NCI-H524 treated with DMSO at 0.1 percent for 48 hours (cell line): Measurements from ENCODE around the gene TADA1.
"Not testable (repeated sequence)": the region's sequence is repeated elsewhere in the genome, so short reads cannot be mapped to it uniquely, and the experiment has no call there.

Source experiments
- DNase-seq: peaks from one replicate; lab custom pipeline; 2025; lab: John Stamatoyannopoulos, UW

The TADA1 gene

DNA sequence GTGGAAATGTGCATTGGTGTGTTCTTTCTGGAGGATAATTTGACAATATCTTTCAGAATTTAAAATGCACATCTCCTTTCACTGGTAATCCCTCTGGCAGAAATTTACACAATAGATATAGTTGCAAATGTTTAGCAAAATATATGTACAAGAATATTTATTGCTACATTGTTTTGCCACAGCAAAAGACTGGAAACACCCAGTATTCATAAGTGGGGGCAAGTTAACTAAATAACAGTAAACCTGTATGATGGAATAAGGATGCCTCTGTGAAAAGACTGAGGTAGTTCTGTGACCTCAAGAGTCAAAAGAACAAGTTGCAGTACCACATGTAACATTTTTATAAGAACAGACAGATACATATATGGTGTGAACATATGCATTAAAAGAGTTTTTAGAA lies 13.7 kb upstream of the TADA1 start:
- no peak for DNase-seq

DNA sequence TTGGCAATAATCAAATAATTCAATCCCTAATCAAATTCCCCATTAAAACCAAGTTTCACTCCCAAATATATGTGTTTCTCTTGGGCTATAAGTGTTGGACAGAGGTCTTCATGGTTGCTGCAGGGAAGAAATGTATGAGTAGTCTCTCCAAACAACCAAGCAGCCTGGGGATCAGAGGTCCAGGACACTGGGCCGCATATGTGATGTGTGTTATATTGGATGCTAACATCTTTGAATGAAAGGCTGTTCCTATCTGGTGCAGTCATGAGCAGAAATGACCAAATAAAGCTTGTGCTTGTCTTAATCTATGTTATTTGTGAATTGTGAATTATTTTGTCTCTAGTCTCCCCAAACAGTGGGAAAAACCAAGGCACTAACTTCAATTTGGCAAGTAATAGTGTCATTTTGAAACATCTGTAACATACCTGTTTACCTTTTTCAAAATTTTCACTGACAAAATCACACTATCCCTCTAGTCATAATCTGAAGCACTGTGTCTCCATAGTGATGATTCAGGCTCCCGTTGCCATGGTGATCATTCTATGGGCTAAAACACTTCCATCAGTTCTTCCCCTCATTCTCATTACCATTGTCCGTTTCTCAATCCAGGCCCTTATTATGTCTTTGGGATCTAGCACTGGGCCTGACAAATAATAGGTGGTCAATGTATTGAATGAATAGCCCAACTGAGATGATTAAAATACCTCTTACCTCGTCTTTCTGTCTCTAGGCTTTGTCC lies 12.5 kb upstream of the TADA1 start:
- DNase-seq: no peak

DNA sequence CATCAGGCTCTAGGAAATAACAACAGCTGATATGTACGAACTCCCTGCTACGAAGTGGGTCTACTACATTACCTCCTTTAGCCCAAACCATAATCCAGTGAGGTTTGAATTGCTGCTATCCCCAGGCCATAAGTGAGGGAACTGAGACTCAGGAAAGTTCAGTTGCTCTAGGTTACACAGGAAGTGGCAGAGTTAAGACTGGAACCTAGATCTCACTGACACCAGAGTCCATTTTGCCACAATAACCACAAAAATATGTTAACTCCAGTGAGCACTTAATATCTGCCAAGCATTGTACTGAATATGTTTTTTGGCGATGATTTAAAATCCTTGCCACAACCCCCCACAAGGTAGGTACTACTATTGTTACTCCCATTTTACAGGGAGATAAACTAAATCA lies 8.9 kb upstream of the TADA1 start:
- DNase-seq: no peak

DNA sequence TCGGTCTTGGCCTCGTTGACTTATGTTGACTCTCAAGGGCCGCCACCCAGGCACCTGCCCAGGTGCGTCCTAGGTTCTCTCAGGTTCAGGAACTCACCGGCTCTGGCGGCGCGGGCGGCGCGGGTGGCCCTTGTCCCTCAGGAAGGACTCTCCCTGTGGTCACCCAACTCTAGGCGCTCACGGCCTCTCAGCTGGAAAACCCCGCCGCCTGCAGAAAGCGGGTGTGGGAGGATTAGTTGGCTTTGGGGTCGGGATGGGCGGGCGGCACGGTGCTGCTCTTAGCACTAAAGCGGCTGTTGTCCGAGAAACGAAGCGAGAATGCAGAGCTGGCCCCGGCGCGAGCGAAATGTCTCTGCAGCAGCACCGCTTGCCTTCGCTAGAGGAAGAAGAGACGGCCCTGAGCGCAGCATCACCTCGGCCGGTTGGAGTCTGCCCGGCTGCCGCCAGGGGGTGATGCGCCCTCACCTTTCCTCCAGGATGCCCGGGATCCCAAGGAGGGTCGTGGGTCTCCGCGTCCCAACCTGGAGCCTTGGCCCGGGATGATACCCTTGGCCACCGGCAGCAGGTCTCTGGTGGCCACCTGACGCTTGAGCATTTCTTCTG lies 8.1 kb upstream of the TADA1 start:
- DNase-seq: no peak

DNA sequence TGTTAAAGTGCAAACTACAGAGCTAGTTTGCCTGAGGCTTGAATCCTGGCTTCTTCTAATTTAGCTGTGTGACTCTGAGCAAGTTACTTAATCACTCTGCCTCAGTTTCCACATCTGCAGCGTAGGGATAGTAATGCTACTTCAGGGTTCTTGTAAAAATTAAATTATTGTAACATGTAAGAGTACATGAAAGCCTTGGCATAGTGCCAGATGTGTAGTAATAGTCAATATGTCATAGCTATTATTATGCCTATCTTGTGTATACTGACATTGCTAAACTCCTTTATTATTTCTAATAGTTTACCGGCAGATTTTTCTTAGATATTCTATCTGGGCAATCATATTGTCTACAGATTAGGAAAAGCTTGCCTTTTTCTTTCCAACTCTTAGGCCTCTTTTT lies 6.8 kb upstream of the TADA1 start:
- DNase-seq: no peak

DNA sequence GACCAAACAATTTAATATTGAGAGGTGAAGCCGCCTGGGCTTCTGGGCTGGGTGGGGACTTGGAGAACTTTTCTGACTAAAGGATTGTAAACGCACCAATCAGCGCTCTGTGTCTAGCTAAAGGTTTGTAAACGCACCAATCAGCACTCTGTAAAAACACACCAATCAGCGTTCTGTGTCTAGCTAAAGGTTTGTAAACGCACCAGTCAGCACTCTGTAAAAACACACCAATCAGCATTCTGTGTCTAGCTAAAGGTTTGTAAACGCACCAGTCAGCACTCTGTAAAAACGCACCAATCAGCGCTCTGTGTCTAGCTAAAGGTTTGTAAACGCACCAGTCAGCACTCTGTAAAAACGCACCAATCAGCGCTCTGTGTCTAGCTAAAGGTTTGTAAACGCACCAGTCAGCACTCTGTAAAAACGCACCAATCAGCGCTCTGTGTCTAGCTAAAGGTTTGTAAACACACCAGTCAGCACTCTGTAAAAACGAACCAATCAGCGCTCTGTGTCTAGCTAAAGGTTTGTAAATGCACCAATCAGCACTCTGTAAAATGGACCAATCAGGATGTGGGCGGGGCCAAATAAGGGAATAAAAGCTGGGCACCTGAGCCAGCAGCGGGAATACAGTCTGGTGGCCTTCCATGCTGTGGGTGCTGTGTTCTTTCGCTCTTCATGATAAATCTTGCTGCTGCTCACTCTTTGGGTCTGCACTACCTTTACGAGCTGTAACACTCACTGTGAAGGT lies 2.3 kb upstream of the TADA1 start:
- not testable (repeated sequence) for DNase-seq

DNA sequence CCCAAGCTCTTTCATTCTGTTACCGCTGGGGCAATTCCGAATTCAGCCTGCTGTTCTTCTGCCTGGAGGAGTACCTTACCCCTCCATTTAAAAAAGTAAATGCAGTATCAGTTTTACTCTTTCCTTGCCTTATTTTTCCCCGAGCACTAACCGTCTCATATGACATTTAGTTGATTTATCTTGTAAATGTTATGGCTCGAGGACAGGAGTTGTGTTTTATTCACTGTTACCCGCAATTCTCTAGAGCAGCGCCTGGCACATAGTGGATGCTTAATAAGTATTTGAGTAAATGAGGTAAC lies 425 bp upstream of the TADA1 start:
- no peak for DNase-seq

DNA sequence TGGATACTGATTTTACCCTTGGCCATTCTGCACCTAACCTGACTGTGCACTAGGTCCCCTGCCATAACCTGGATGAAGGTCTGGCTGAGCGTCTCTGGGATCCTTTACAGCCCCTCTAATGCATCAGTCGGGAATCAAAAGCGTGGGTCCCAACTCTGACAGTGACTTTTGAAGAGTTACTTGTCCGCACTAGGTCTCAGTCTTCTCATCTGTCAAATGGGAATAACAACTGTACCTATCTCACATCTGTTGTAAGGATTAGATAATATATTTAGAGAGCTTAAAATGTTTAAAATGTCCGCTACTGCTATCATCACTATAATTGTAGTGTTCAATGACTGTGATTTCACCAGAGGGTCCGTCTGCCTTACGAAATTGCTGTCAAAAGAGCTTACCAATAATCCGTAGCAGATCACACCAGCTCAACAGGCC lies 746 bp downstream of the TADA1 start:
- DNase-seq: no peak

DNA sequence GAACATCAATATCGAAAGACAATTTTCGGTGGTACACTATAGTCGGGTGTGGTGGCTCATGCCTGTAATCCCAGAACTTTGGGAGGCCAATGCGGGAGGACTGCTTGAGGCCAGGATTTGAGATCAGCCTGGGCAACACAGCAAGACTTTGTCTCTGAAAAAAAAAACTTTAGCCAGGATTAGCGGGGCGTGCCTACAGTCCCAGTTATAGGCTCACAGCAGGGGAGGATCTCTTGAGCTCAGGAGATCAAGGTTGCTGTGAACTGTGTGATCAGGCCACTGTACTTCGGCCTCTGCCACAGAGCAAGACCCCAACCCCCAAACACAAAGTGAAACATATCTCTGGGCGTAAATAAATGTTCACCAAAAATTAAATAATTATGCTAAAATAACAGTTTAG lies 1.6 kb downstream of the TADA1 start:
- no peak for DNase-seq

DNA sequence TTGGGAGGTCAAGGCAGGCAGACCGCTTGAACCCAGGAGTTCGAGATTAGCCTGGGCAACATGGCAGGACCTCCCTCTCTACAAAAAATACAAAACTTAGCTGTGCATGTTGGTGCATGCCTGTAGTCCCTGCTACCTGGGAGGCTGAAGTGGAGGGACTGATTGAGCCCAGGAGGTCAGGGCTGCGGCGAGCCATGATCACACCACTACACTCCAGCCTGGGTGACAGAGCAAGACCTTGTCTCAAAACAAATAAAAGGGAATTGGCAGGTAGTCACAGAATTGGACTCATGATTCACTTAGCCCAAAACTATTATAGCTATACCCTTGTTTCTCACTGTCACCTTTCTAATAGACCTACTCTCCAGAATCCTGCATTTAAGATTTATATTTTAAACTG lies 5.5 kb downstream of the TADA1 start:
- no peak for DNase-seq

DNA sequence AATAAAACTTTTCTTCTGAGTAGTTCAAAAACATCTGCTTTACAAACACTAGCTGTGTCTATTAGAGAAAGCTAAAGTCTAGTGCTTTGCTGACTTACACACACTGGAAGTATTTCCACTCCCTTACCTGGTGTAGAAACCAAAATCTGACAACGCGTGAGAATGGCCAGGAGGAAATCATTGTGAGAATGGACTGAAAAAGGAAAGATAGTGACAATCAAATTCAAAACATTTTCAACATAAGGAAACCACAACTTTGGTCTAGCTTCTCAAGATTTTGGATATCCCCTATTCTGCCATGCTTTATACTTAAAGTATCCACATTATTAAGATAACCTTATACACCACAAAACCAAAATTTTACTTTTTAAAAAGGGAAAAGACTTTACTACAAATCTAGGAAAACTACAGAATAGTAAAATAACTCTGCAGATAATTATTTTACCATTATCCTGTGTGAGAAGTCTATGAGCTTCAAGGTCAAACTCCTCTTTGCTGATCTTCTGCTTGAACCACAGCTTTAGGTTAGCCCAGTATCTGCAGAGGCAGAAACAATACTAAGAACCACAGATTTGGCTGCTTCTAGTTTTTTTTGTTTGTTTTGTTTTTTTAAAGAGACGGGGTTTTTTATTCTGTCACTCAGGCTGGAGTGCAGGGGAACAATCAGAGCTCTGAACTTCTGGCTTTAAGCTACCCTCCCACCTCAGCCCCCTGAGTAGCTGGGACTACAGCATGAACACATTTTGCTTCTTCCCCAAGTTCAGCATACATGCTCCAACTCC lies 6.6 kb downstream of the TADA1 start:
- no peak for DNase-seq

DNA sequence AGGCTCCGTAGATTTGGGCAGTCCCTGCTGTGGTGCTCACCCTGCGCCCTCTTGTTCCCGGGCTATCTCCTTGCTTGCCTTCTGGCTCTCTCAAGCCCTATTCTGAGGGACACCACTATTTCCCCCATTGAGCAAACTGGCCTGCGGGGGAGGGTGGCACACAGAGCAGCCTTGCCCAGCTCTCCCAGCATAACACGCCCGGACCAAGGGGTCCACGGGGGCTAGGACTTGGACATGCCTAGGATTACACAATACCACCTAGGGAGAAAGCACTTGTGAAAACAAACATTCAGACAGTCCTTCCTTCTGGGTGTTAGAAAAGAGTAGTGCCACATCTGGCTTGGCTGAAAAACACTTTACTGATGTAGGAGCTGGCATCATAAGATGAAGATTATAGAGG lies 7.4 kb downstream of the TADA1 start:
- DNase-seq: no peak

DNA sequence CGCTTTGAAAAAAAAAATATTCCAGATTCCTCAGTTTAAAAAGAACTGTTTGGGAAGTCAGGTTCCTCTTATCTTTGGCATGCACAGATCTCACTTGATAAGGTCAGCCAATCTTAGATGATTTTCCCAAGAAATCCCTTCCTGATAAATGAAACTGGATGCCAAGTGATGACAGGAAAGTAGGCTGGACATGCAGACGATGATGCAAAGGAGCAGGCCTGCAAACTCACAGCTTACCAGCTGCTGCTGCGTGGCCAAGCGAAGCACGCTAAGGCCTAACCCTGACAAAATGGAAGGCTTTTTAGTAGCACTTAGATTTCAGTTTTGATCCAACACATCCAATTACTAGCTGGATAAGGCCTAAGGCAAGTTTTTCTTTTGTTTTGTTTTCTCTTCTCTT lies 10.1 kb downstream of the TADA1 start:
- no peak for DNase-seq

DNA sequence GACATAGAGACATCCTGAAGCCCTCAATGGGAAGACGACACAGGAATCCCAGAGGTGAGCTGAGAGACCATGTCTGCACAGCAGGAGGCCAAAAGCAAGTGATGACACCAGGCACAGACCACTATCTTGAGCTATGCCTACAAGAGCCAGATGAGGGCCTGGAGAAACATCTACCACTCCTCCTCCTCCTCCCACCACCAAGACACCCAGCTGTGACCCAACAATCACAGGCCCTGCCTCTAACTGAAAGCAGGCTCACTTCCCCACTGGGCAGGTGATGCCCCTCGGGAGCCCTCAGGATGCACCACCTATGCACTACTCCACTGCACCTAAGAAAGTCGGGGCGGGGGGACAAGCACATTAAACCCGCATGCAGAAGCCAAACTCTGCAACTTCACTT lies 16.5 kb downstream of the TADA1 start:
- no peak for DNase-seq

DNA sequence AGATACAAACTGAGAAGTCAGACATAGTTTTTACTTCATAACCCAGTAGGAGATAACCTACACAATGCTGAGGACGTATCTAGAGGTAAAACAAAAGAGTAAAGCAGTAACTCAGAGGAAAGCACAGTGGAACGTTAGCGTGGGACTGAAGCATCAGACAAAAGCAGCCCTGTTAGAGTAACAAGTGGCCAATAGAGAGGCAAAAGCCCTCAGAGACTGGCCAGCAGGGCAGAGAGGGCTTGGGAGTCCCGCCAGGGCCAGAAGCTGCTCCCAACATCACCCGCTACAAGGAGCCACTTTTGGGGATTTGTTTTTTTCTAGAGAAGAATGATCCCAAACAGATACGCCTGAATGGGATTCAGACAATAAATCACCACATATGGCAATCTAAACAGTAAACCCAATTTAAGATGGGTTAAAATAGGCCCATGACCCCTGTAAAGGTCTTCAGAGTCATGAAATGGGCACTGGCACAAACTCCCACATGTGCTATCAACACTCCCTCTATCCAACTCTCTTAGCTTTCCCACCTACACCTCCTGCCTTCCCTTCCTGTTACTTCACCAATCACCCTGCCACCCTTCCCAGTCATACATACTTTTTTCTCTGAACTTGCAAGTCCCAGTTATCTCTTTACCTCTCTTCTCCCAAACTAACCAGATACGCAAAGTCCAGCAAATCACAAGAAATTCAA lies 17.2 kb downstream of the TADA1 start:
- DNase-seq: no peak

DNA sequence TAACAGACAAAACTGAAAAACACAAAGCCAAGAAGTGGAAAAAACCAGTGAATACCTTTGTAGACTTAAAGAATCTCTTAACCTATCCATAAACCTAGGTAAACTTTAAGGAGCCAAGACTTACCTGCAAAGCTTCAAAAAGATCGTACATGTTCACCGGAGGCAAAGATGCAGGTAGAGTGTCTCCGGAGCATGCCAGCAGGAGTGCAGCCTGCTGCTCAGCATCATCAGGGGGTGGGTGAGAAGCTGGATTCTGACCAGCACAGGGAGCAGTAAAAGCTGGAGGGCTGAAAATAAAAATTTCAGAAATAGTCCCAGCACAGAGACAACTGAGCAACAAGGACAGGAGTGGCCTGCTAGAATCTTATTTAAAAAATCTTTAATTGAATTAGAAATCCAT lies 18.1 kb downstream of the TADA1 start:
- DNase-seq: no peak

DNA sequence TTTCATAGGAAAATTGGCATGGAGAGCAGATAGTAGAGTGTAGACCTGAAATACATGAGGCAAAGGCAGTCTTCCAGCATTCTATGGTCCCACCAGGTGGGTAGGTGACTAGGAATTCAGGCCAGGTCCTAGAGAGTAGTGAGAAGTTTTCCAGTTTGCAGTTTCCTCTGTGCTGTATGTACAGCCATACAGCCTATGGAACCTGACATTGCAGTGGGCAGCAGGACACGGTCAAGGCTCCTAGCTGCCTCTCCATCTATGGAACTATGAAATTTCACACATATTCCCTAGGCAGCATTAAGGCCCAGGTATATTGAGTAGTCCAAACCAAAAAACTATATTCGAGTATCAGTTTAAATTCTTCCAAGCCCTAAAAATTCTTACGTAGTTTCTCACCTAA lies 20.5 kb downstream of the TADA1 start:
- no peak for DNase-seq

DNA sequence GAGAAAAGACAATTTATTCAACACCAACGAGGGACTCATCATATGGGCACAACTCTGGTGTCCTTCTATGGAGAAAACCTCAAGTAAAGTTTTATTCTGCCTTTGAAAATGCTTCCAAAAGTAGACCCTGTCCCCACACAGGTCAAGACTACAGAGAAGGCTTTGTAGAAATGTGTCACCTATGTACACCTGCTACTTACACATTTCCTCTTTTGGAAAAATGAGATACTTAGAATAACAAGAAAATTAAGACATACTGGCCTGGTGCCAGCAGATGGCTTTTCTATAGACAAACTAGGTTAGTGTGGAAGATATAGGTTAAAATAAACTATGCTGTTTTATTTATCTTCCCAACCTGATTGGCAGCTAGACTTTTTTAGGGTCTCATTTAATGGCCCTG lies 23.1 kb downstream of the TADA1 start:
- no peak for DNase-seq

DNA sequence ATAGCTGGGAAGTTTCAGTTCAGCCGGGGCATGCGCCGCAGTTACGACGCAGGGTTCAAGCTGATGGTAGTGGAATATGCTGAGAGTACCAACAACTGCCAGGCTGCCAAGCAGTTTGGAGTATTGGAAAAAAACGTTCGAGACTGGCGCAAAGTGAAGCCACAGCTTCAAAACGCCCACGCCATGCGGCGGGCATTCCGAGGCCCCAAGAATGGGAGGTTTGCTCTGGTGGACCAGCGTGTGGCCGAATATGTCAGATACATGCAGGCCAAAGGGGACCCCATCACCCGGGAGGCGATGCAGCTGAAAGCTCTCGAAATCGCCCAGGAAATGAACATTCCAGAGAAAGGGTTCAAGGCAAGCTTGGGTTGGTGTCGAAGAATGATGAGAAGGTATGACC lies 26.9 kb downstream of the TADA1 start:
- no peak for DNase-seq

DNA sequence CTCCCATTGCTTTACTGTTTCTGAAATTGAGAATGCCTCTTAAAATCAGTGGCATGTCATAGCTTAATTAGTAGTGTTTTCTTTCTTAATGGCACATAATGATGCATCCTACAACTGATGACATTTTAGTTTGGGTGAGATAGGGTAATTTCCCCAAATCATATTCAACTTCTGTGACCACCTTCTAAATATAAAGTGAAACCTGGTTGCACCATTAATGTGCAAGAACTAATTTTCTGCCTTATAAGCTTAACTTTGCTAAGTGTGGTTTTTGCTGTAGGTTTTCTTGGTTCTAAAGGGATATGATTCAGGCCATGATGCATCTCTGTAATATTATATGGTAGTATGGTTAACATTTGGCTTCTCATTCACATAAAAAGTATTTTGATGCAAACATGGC lies 27.9 kb downstream of the TADA1 start:
- DNase-seq: no peak

DNA sequence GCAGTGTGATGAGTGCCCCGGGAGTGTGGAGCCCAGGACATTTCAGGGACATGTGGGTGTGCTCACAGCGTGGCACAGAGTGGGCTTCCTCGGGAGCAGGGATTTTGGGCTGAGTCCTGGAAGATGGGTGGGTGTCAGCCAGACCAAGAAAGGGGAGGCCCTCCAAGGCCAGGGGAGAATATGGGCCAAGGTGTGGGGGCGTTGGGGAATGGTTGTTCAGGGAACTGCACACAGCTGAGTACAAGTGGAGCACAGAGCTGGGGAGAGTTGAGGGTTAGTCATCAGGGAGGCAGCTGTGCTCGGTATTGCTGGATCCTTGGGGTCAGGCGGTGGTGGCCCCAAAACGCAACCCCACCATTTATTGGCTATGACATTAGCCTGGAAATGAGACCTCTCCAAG lies 31.3 kb downstream of the TADA1 start:
- DNase-seq: no peak
